ENCODE results near the gene TBC1D22A.

Gene TBC1D22A

DNA sequence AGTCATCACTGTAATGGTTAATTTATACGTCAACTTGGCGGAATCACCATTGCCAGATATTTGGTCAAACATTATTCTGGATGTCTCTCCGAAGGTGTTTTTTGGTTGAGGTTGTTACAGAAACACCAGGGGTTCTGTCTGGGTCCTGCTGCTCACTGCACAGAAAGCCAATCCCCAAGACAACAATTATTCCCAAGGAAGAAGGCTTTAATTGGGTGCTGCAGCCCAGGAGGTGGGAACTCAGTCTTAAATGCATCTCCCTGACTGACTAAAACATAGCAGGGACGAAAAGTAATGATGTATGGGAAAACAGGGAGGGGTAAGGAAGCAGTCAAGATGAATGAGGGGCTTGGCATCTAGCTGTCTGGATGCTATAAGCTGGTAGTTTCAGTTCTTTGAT lies 331.3 kb downstream of the TBC1D22A start:
- no peak for DNase-seq

DNA sequence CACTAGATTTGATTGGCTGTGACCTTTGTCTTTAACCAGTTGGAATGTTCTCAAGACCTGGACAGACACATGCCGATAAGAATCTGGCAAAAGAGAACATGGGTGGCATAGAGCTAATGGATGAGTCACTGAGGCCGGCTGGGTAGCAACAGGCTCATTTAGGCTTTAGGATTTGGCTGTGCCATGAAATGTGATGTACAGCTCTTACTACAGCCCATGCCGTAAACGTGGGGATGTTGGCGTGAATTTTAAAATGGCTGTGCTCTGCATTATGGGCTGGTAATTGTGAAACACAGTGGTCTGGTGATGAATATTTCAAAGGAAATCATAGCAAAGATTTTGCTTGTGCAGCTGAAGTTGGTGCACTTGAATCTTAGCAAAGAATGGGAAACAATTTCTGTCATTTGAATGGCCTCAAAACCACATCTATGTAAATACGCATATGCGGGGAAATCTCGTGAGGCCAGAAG lies 332.4 kb downstream of the TBC1D22A start:
- DNase-seq, result no peak

GRCh38 chr22:47095395-47096122 lies 333.1 kb downstream of the TBC1D22A start:
- no peak for DNase-seq

DNA sequence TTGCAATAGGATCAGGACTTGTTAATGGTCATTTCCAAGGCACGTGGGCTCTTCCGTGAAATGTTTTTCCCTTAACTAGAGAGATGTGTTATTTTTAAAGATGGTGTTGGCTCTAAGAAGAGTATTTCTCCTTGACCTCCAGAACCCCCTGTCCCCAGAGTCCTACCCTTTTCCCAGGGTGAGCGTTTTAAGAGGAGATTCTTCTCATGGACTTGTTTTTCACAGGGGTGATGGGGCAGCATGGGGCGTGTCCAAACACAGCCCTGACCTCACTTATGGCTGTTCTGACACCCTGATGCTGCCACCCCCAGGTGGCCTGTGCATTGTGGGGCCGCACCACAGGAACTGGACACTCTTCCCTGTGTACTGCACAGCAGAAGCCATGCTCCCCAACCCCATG lies 335.7 kb downstream of the TBC1D22A start:
- DNase-seq, result no peak

DNA sequence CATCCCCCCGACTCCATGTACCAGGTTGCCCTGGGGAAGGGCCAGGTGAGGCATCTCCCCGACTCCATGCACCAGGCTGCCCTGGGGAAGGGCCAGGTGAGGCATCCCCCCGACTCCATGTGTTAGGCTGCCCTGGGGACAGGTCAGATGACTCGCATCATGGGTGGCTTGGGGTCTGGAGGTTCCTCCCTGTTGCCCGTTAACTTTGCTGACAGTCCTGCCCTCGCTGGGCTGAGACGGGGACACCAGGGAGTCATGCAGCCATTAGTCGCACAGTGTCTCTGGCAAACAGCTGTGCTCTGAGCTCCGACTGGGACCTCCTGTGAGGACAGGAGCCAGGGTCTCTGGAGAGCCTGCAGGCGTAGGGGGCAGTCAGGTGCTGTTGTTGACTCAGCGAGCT lies 336.1 kb downstream of the TBC1D22A start:
- no peak for DNase-seq

GRCh38 chr22:47100019-47100418 lies 337.6 kb downstream of the TBC1D22A start:
- no peak for DNase-seq

GRCh38 chr22:47100646-47101200 lies 338.3 kb downstream of the TBC1D22A start:
- DNase-seq, result no peak

DNA sequence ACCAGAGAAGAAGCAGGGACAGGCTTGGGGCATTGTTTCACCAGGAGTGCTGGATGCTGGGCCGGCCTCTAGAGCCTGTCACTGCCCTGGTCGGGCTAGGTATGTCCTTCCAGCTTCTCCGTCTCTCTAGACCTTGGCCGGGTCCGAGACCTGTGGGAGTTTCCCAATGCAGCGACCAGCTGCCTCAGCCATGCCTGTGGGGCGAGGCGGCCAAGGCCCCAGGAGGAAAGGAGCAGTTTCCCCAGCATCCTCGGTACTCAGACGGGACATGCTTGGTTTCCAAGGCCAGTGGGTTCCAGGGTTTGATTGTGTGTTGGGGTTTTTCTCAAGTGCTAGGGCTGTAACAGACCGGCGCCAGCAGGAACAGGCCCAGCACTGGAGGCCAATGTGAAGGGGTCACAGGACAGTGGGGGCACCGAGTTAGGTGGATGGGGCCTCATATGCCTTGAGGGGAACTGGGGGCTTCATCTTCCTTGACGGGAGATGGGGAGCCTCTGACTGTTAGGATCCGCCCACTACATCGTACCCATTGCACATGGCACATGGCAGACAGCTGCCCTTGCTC lies 339.0 kb downstream of the TBC1D22A start:
- DNase-seq, result no peak

DNA sequence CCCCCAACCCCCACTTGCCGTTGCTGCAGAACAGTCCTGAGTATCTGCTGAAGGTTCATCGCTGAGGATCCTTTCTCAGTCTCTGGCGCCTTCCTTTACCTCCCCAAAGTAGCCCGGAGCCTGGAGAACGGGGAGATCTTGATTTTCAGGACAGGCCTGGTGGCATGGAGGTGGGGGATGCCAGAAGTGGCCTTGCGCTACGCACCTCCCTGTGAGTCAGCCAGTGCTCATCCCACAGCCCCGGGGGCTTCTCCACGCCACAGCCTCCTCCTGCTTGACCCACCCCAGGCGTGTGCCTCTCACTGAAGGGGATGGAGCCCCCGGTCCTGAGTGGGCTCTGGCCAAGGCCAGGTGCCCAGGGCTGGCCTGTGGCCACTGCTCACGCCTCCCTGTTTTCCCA lies 339.6 kb downstream of the TBC1D22A start:
- DNase-seq, result no peak

- DNase-seq, result no peak
Observed at GRCh38 chr22:47102648-47103047, 340.2 kb downstream of the TBC1D22A start.

GRCh38 chr22:47105085-47105484 lies 342.6 kb downstream of the TBC1D22A start:
- DNase-seq, result no peak

- DNase-seq, result no peak
Observed at GRCh38 chr22:47106806-47107205, 344.4 kb downstream of the TBC1D22A start.

- peak; percentile 32 for DNase-seq
Observed at GRCh38 chr22:47107431-47107830, 345.0 kb downstream of the TBC1D22A start.

DNA sequence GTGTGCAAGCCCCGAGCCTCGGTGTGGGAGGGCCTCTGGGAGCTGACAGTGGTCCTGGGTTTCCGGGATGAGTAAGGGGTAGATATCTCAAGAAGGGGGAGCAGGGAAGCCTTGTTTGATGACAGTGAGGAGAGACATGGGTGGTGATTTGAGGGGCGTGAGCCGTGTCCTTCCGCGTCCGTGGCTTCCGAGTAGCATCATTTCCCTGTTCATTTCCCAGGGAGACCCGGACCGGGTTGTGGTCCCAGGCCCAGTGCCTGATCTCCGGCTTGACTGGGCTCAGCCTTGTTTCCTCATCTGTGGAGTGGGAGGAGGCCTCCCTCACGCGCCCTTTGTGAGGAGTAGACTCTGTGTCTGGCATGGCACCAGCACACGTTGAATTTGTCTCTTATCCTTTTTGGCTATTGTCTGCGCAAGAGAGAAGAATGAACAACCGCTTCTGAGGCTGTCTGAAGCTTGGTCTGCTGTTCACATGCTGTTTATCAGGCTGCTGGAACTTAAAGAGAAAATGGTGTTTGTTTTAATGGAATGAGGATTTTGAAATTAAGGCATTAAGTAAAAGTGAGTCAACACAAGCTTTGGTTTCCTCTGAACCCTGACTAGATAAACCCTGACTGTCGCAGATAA lies 348.5 kb downstream of the TBC1D22A start:
- peak; percentile 2 for DNase-seq

DNA sequence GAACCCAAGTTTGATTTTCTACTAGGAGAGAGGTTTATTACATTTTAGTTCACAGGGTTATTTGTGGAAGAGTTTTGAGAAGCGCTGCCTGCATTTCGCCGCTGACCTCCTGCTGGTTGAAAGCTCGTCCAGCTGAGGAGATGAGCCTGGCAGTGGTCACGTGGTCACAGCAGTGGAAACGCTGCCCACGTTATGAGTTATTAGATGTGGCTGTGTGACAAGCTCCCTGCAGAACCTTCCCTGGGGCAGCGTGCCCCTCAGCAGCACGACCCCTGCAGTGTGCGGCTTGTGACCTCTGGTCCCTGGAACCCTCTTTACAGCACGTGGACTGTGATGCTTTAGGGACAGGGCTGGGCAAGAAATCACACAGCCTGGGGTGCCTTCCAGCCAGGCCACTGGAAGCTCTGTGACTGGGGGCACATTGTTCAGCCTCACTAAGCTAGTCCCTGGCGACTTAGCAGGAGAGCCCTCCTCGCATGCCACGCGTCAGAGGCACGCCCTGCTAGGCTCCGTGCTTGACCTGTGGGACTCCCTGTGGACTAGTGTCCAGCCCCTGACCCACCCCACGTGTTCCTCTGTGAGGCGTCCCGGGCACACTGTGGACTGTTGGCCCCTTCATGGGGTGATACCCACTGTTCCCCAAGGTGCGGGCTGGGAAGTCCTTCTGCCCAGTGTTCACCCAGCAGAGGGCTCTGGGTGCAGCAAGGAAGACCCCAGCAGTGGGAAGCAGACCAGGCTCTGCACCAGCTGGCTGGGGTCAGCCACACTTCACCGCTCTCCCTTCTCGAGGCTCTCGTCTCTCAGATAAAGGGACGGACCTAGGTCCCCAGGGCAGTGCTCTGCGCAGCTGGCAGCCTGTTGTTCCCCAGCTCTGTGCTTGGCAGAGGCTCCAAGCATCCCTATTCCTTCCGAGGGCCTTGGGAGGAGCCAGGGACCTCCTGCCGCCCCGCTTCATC lies 349.5 kb downstream of the TBC1D22A start:
- DNase-seq, result no peak

DNA sequence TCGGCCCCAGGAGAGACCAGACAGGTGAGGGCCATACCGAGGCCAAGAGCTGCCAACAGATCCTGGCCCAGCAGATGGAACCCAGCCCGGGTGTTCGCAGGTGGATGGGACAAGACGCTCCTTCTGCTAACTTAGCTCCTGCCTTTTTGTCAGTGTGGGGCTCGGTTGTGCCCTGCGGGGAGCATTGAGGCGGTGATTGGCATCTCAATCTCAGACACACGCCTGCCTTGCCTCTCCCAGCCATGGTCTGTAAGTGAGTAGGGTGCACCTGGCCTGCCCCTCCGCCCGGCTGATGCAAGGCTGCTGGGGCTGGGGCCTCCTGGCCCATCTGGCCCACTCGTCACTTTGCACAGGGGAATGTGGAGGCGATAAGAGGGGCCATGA lies 350.1 kb downstream of the TBC1D22A start:
- DNase-seq, result no peak

GRCh38 chr22:47112994-47113852 lies 350.8 kb downstream of the TBC1D22A start:
- no peak for DNase-seq

DNA sequence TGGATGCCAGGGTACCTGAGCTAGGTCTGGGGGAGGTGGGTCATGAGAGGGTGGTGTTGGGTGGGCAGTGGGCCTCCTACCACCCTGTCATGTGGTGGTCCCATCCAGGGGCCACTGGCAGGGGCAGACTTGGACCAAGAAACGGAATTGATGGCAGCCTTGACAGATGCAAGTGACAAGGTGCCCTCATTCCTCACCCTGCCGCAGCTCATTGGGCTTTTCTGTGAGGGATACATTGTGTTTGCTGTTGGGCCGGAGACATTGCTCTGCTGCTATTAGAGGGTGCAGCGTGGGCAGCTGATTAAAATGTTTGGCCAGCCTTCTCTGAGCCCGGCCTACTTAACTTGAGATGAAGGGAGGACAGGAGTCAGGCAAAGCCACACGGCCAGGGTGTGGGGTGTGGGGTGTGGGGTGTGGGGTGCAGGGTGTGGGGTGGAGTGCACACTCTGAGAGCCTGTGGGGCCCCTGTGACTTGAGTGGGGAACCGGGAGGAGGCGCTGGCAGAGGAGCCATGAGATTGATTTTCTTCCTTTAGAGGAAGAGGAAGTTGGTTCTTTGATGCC lies 351.5 kb downstream of the TBC1D22A start:
- no peak for DNase-seq

- DNase-seq, result no peak
Observed at GRCh38 chr22:47114813-47115517, 352.5 kb downstream of the TBC1D22A start.

DNA sequence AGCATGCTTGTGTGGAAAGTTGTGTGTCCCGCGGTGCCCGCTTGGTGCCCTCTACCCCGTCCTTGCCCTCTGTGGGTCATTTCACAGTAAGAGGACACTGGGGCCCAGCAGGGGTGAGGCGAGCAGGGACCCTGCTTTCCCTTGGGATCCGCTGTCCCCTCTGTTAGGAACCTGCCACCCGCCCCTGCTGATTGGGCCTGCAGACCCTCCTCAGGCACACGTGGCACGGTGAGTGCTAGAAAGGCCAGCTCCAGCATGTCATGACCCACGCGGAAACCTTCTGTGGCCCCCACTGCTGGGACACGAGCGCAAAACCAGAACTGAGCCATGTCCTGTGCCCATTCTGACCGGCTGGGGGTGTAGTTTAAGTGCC lies 353.1 kb downstream of the TBC1D22A start:
- DNase-seq, result no peak

DNA sequence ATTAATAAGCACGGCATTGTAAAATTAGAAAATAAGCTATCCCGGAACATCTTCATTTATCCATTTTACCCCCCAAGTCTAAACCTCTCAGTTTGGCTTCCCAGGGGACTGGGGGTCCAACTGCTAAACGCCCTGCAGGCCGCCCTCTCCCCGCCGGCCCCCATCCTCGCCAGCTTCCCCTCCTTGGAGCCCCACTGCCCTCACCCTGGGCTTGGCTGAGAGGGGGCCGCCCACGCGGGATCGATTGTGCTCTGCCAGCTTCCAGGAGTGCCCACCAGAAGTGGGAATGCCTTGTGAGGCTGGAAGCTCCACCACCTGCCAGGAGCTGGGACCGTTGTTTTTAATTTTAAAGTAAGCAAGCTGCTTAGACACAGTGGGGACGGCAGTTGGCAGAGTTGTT lies 353.5 kb downstream of the TBC1D22A start:
- no peak for DNase-seq

All from NCI-H226 (cell line).